HepG2 (cell line): Measurements from ENCODE around the gene USP34. TPM values are rescaled to one million over a fixed set of nuclear protein-coding genes. Genes with fewer than 3 reads are reported as not detected.

Experiments used
- CHD2 ChIP-seq: IDR thresholded peaks from 2 replicates; pipeline ENCODE4 v1.6.1; 2011; ENCODE audit warnings: low read depth, low read length, improper control_type of control experiment
- MYNN ChIP-seq: sonication (generic); formaldehyde crosslinking; IDR thresholded peaks from 2 replicates; pipeline ENCODE4 v1.4.0; 2020; ENCODE audit warnings: mild to moderate bottlenecking, low read depth, missing genetic modification reagents
- ZNF264 ChIP-seq: sonication (generic); formaldehyde crosslinking; IDR thresholded peaks from 2 replicates; pipeline ENCODE4 v1.4.0; 2020; ENCODE audit warnings: missing genetic modification reagents
- ZNF317 ChIP-seq: sonication (generic); formaldehyde crosslinking; IDR thresholded peaks from 2 replicates; pipeline ENCODE4 v1.5.0; 2020; ENCODE audit warnings: mild to moderate bottlenecking, missing genetic modification reagents
- ZNF574 ChIP-seq: sonication (generic); formaldehyde crosslinking; IDR thresholded peaks from 2 replicates; pipeline ENCODE4 v1.4.0; 2020; ENCODE audit warnings: missing genetic modification reagents
- polyA plus RNA-seq, 8 experiments: library from polyadenylated mRNA; depleted of rRNA in 3 of 8; stranded (reverse) in 7 of 8; unstranded in 1 of 8; fragments of >200 nt; fragmentation: Illumina TruSeq in 4 of 8; extraction: Trizol in 4 of 8; gene quantifications; 2 replicates each; pipeline versions ENCODE4 v1.2.1 to v1.2.3, GENCODE V29; 2011 to 2016; ENCODE audit warnings: low read depth in 4 of 8, missing spikeins in 1 of 8, mixed read lengths in 1 of 8; ENCODE audit not compliant: insufficient read depth in 1 of 8
- total RNA-seq, 5 experiments: library from RNA; depleted of rRNA; stranded (reverse); fragments of >200 nt; fragmentation: Illumina TruSeq; extraction: Trizol; gene quantifications; 2 replicates each; pipeline ENCODE4 v1.2.3, GENCODE V29; 2016; ENCODE audit warnings: low read depth in 1 of 5
- TF ChIP-seq, protein P1 (sequence below): sonication (generic); formaldehyde crosslinking; IDR thresholded peaks from 2 replicates; pipeline ENCODE4 v1.4.0; 2020; ENCODE audit warnings: missing genetic modification reagents, mild to moderate bottlenecking, borderline replicate concordance
- TF ChIP-seq, protein P2 (sequence below): IDR thresholded peaks from 2 replicates; pipeline ENCODE4 v1.6.1; 2016; ENCODE audit warnings: low read depth, missing genetic modification reagents, missing compliant biosample characterization
- TF ChIP-seq, protein P3 (sequence below): sonication (generic); formaldehyde crosslinking; IDR thresholded peaks from 2 replicates; pipeline ENCODE4 v1.8.1; 2023; ENCODE audit warnings: missing genetic modification reagents, inconsistent platforms, borderline replicate concordance
- TF ChIP-seq, protein P4 (sequence below): IDR thresholded peaks from 2 replicates; pipeline ENCODE4 v1.6.1; 2016; ENCODE audit warnings: mild to moderate bottlenecking, missing biosample characterization, missing genetic modification reagents
- TF ChIP-seq, protein P5 (sequence below): sonication (generic); formaldehyde crosslinking; IDR thresholded peaks from 2 replicates; pipeline ENCODE4 v1.5.0; 2020; ENCODE audit warnings: missing genetic modification reagents
- TF ChIP-seq, protein P6 (sequence below): fragments of 450-650 bp; IDR thresholded peaks from 2 replicates; pipeline ENCODE4 v1.6.1; 2017

USP34 gene
- total and polyA plus RNA-seq, 2 of the 13 experiments (the other 11 are each of a cell fraction or from before 2014, with no cell fraction given) = 99.2 to 100 TPM

DNA sequence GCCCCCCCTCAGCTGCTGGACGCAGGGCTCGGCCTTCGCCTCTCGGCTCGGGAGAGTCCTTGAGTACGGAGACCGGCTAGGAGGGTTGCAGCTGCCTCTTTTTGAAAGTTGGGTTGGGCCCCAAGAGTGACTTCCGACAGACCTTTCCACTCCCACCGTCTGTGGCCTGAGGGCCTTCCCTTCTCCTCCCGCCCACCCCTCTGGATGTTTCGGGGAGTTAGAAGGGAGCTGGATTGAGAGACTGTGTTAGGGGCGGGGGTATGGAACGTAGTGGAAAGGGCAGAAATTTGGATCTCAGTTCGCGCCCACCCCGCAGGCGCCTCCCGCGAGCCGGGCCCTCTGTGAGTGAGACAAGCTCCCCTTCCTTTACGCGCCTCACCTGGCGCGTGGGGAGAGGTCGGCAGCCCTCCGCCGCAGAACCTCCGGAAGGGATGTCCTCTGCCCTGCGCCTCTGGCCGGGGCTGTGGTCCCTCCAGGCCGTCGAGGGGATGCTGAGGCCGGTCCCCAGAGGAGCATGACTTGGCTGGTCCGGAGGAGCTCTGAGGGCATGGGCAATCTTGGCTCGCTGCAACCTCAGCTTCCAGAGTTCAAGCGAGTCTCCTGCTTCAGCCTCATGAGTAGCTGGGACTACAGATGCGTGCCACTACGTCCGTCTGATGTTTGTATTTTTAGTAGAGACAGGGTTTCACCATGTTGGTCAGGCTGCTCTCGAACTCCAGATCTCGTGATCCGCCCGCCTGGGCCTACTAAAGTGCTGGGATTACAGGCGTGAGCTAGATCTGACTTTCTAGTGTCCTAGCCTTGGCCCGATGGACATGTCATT is 292.9 kb downstream of the USP34 start (continued):
- TF ChIP-seq, protein P1, sequence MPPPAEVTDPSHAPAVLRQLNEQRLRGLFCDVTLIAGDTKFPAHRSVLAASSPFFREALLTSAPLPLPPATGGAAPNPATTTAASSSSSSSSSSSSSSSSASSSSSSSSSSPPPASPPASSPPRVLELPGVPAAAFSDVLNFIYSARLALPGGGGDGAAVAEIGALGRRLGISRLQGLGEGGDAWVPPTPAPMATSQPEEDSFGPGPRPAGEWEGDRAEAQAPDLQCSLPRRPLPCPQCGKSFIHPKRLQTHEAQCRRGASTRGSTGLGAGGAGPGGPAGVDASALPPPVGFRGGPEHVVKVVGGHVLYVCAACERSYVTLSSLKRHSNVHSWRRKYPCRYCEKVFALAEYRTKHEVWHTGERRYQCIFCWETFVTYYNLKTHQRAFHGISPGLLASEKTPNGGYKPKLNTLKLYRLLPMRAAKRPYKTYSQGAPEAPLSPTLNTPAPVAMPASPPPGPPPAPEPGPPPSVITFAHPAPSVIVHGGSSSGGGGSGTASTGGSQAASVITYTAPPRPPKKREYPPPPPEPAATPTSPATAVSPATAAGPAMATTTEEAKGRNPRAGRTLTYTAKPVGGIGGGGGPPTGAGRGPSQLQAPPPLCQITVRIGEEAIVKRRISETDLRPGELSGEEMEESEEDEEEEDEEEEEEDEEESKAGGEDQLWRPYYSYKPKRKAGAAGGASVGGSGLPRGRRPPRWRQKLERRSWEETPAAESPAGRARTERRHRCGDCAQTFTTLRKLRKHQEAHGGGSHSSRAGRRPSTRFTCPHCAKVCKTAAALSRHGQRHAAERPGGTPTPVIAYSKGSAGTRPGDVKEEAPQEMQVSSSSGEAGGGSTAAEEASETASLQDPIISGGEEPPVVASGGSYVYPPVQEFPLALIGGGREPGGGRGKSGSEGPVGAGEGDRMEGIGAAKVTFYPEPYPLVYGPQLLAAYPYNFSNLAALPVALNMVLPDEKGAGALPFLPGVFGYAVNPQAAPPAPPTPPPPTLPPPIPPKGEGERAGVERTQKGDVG (CRISPR knock-in tag) = no peak; the same call in 1 of the 2 replicates
- TF ChIP-seq ZNF317 (CRISPR knock-in tag) (0 out of 2 replicates have a peak, but pooled peaks have one; percentile 2), ZNF574 (CRISPR knock-in tag) (no peak), MYNN (CRISPR knock-in tag) (0 out of 2 replicates have a peak, but pooled peaks have one; percentile 69), CHD2 (no peak), ZNF264 (CRISPR knock-in tag) (no peak)
- TF ChIP-seq, protein P2, sequence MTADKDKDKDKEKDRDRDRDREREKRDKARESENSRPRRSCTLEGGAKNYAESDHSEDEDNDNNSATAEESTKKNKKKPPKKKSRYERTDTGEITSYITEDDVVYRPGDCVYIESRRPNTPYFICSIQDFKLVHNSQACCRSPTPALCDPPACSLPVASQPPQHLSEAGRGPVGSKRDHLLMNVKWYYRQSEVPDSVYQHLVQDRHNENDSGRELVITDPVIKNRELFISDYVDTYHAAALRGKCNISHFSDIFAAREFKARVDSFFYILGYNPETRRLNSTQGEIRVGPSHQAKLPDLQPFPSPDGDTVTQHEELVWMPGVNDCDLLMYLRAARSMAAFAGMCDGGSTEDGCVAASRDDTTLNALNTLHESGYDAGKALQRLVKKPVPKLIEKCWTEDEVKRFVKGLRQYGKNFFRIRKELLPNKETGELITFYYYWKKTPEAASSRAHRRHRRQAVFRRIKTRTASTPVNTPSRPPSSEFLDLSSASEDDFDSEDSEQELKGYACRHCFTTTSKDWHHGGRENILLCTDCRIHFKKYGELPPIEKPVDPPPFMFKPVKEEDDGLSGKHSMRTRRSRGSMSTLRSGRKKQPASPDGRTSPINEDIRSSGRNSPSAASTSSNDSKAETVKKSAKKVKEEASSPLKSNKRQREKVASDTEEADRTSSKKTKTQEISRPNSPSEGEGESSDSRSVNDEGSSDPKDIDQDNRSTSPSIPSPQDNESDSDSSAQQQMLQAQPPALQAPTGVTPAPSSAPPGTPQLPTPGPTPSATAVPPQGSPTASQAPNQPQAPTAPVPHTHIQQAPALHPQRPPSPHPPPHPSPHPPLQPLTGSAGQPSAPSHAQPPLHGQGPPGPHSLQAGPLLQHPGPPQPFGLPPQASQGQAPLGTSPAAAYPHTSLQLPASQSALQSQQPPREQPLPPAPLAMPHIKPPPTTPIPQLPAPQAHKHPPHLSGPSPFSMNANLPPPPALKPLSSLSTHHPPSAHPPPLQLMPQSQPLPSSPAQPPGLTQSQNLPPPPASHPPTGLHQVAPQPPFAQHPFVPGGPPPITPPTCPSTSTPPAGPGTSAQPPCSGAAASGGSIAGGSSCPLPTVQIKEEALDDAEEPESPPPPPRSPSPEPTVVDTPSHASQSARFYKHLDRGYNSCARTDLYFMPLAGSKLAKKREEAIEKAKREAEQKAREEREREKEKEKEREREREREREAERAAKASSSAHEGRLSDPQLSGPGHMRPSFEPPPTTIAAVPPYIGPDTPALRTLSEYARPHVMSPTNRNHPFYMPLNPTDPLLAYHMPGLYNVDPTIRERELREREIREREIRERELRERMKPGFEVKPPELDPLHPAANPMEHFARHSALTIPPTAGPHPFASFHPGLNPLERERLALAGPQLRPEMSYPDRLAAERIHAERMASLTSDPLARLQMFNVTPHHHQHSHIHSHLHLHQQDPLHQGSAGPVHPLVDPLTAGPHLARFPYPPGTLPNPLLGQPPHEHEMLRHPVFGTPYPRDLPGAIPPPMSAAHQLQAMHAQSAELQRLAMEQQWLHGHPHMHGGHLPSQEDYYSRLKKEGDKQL (CRISPR knock-in tag) = no peak
- TF ChIP-seq, protein P3, sequence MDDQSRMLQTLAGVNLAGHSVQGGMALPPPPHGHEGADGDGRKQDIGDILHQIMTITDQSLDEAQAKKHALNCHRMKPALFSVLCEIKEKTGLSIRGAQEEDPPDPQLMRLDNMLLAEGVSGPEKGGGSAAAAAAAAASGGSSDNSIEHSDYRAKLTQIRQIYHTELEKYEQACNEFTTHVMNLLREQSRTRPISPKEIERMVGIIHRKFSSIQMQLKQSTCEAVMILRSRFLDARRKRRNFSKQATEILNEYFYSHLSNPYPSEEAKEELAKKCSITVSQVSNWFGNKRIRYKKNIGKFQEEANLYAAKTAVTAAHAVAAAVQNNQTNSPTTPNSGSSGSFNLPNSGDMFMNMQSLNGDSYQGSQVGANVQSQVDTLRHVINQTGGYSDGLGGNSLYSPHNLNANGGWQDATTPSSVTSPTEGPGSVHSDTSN (CRISPR knock-in tag) = no peak
- TF ChIP-seq, protein P4, sequence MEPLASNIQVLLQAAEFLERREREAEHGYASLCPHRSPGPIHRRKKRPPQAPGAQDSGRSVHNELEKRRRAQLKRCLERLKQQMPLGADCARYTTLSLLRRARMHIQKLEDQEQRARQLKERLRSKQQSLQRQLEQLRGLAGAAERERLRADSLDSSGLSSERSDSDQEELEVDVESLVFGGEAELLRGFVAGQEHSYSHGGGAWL (CRISPR knock-in tag) = peak; percentile 36; the same call in 1 of the 2 replicates
- TF ChIP-seq, protein P5, sequence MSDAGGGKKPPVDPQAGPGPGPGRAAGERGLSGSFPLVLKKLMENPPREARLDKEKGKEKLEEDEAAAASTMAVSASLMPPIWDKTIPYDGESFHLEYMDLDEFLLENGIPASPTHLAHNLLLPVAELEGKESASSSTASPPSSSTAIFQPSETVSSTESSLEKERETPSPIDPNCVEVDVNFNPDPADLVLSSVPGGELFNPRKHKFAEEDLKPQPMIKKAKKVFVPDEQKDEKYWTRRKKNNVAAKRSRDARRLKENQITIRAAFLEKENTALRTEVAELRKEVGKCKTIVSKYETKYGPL (CRISPR knock-in tag) = no peak
- TF ChIP-seq, protein P6, sequence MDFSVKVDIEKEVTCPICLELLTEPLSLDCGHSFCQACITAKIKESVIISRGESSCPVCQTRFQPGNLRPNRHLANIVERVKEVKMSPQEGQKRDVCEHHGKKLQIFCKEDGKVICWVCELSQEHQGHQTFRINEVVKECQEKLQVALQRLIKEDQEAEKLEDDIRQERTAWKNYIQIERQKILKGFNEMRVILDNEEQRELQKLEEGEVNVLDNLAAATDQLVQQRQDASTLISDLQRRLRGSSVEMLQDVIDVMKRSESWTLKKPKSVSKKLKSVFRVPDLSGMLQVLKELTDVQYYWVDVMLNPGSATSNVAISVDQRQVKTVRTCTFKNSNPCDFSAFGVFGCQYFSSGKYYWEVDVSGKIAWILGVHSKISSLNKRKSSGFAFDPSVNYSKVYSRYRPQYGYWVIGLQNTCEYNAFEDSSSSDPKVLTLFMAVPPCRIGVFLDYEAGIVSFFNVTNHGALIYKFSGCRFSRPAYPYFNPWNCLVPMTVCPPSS = no peak
